NCI-H82 treated with DMSO at 0.1 percent for 48 hours (cell line): ENCODE results near the gene PLEKHG1.

ENCODE experiments used
- DNase-seq: peaks from one replicate; lab custom pipeline; 2025; ENCODE audit not compliant: unreplicated experiment; lab: John Stamatoyannopoulos, UW

PLEKHG1 gene

GRCh38 chr6:150617496-150618460, 18.1 kb downstream of the PLEKHG1 start:
- no peak for DNase-seq

- no peak for DNase-seq
These were observed 19.6 kb downstream of the PLEKHG1 start for GRCh38 chr6:150619275-150619674.

- DNase-seq: no peak
These were observed 20.6 kb downstream of the PLEKHG1 start for GRCh38 chr6:150620244-150620643.

- no peak for DNase-seq
These were observed 21.1 kb downstream of the PLEKHG1 start for GRCh38 chr6:150620763-150621162.

GRCh38 chr6:150622476-150622875, 22.8 kb downstream of the PLEKHG1 start:
- no peak for DNase-seq

GRCh38 chr6:150622941-150623874, 23.5 kb downstream of the PLEKHG1 start:
- DNase-seq: no peak

- DNase-seq: no peak
These were observed 24.5 kb downstream of the PLEKHG1 start for GRCh38 chr6:150624191-150624590.

- DNase-seq: no peak
These were observed 26.2 kb downstream of the PLEKHG1 start for GRCh38 chr6:150625927-150626326.

GRCh38 chr6:150627154-150627553, 27.5 kb downstream of the PLEKHG1 start:
- DNase-seq: no peak

- DNase-seq: no peak
These were observed 27.9 kb downstream of the PLEKHG1 start for GRCh38 chr6:150627585-150628025.

- DNase-seq: no peak
These were observed 29.2 kb downstream of the PLEKHG1 start for GRCh38 chr6:150628908-150629307.

- no peak for DNase-seq
These were observed 31.7 kb downstream of the PLEKHG1 start for GRCh38 chr6:150631283-150631983.

GRCh38 chr6:150631984-150632642, 32.4 kb downstream of the PLEKHG1 start:
- DNase-seq: no peak

GRCh38 chr6:150632785-150633485, 33.2 kb downstream of the PLEKHG1 start:
- no peak for DNase-seq

GRCh38 chr6:150633486-150633834, 33.8 kb downstream of the PLEKHG1 start:
- no peak for DNase-seq

- DNase-seq: no peak
These were observed 34.7 kb downstream of the PLEKHG1 start for GRCh38 chr6:150634176-150634963.

GRCh38 chr6:150634964-150635292, 35.2 kb downstream of the PLEKHG1 start:
- DNase-seq: no peak

- DNase-seq: no peak
These were observed 36.3 kb downstream of the PLEKHG1 start for GRCh38 chr6:150635906-150636514.

GRCh38 chr6:150636808-150637207, 37.1 kb downstream of the PLEKHG1 start:
- no peak for DNase-seq
